Endodermal cell (in vitro differentiated cells): ENCODE results near the gene TMEM61. TPM values are rescaled to one million over a fixed set of nuclear protein-coding genes. Genes with fewer than 3 reads are reported as not detected.

Source experiments
- DNase-seq: peaks from one replicate; pipeline ENCODE4 v3.0.0-alpha.2; 2017
- H3K27ac ChIP-seq: 2 replicates; pipeline ENCODE4 v1.5.1; 2013; ENCODE audit warnings: mild to moderate bottlenecking, low read depth, low read length, moderate library complexity
- H3K27me3 ChIP-seq: 2 replicates; pipeline ENCODE4 v1.6.1; 2013; ENCODE audit warnings: mild to moderate bottlenecking, low read length, moderate library complexity; ENCODE audit not compliant: insufficient read depth, control insufficient read depth, poor library complexity, severe bottlenecking
- H3K36me3 ChIP-seq: 2 replicates; pipeline ENCODE4 v1.7.0; 2013; ENCODE audit warnings: mild to moderate bottlenecking, low read length, moderate library complexity; ENCODE audit not compliant: control insufficient read depth, insufficient read depth
- H3K4me1 ChIP-seq: one replicate; pipeline ENCODE4 v1.7.0; 2013; ENCODE audit warnings: low read length; ENCODE audit not compliant: control insufficient read depth, insufficient read depth
- H3K4me3 ChIP-seq: 2 replicates; pipeline ENCODE4 v1.5.1; 2013; ENCODE audit warnings: mild to moderate bottlenecking, low read length, moderate library complexity
- H3K9ac ChIP-seq: 2 replicates; pipeline ENCODE4 v1.6.1; 2013; ENCODE audit warnings: mild to moderate bottlenecking, low read length, moderate library complexity; ENCODE audit not compliant: poor library complexity, severe bottlenecking; ENCODE audit errors: extremely low read depth
- H3K9me3 ChIP-seq: 2 replicates; pipeline ENCODE4 v1.6.1; 2013; ENCODE audit warnings: mild to moderate bottlenecking, low read length, moderate library complexity; ENCODE audit not compliant: control insufficient read depth
- H3K27ac Mint-ChIP-seq: 2 replicates; pipeline ENCODE4 v1.8.0; 2020; ENCODE audit warnings: mixed read lengths
- H3K27me3 Mint-ChIP-seq: 2 replicates; pipeline ENCODE4 v1.8.0; 2021; ENCODE audit warnings: mild to moderate bottlenecking, mixed read lengths; ENCODE audit not compliant: insufficient read depth
- H3K36me3 Mint-ChIP-seq: 2 replicates; pipeline ENCODE4 v1.8.0; 2020; ENCODE audit warnings: low read depth, mixed read lengths
- H3K4me1 Mint-ChIP-seq: 2 replicates; pipeline ENCODE4 v1.8.0; 2020; ENCODE audit warnings: mixed read lengths
- H3K4me3 Mint-ChIP-seq: 2 replicates; pipeline ENCODE4 v1.8.0; 2020; ENCODE audit warnings: mild to moderate bottlenecking, moderate library complexity, mixed read lengths
- H3K9me3 Mint-ChIP-seq: 2 replicates; pipeline ENCODE4 v1.8.0; 2020; ENCODE audit warnings: mild to moderate bottlenecking, mixed read lengths
- CTCF ChIP-seq: fragments of 200-600 bp; sonication (generic); conservative IDR thresholded peaks from 2 replicates; pipeline ENCODE4 v1.5.0; 2021; ENCODE audit warnings: antibody characterized with exemption, mild to moderate bottlenecking
- WGBS, 2 experiments: methylation state at CpG; one replicate each; pipeline versions ENCODE4 v1.1.5 to v1.1.7; 2013; ENCODE audit warnings: missing lambda C conversion rate in 2 of 2, mixed read lengths in 1 of 2; ENCODE audit not compliant: insufficient coverage in 1 of 2, insufficient read length in 1 of 2; 5-methylcytosine and 5-hydroxymethylcytosine counted together
- total RNA-seq, 2 donors: library from RNA; stranded (reverse); fragmentation: NEBNext Ultra II Directional in 1 of 2; extraction: Animal tissue kit (Norgen Biotek cat#: 25700) in 1 of 2; gene quantifications; 2 replicates in 1 of 2; 3 replicates in 1 of 2; pipeline ENCODE4 v1.2.1, GENCODE V29; 2021

Gene TMEM61
- total RNA-seq, 2 donors from 2014 or later, result not detected

GRCh38 chr1:54955359-54955758 lies 25.1 kb upstream of the TMEM61 start:
- Histone ChIP-seq H3K27me3 (no peaks in the 10 kb centered on the region), H3K36me3 (no peaks in the 10 kb centered on the region), H3K9me3 (peaks cover 38% of the 10 kb centered on the region), H3K4me1 (no peaks in the 10 kb centered on the region), H3K4me3 (no peak overlapping the region), H3K9ac (no peak overlapping the region), H3K27ac (no peak overlapping the region)
- TF ChIP-seq CTCF, result no peak
- Mint-ChIP-seq H3K4me3 (no peak overlapping the region), H3K27ac (no peak overlapping the region), H3K36me3 (peaks cover 2% of the 10 kb centered on the region), H3K9me3 (peaks cover 45% of the 10 kb centered on the region), H3K27me3 (peaks cover 6% of the 10 kb centered on the region), H3K4me1 (peaks cover 8% of the 10 kb centered on the region)
- 90% methylated on average over 1 of the region's 1 CpG for WGBS, 2 experiments
- no peak for DNase-seq

GRCh38 chr1:54956726-54957125 lies 23.7 kb upstream of the TMEM61 start:
- DNase-seq, result no peak
- Histone ChIP-seq H3K36me3 (no peaks in the 10 kb centered on the region), H3K27me3 (no peaks in the 10 kb centered on the region), H3K27ac (no peak overlapping the region), H3K4me1 (no peaks in the 10 kb centered on the region), H3K4me3 (no peak overlapping the region), H3K9ac (no peak overlapping the region), H3K9me3 (peaks cover 41% of the 10 kb centered on the region)
- Mint-ChIP-seq H3K27me3 (peaks cover 6% of the 10 kb centered on the region), H3K36me3 (peaks cover 2% of the 10 kb centered on the region), H3K4me3 (no peak overlapping the region), H3K27ac (no peak overlapping the region), H3K4me1 (no peaks in the 10 kb centered on the region), H3K9me3 (peaks cover 48% of the 10 kb centered on the region)
- 96 to 100% methylated on average over 3 to 4 of the region's 4 CpGs for WGBS, 2 experiments
- TF ChIP-seq CTCF, result no peak

GRCh38 chr1:54959241-54959640 lies 21.2 kb upstream of the TMEM61 start:
- Mint-ChIP-seq H3K27me3 (peaks cover 2% of the 10 kb centered on the region), H3K36me3 (peaks cover 1% of the 10 kb centered on the region), H3K9me3 (peaks cover 45% of the 10 kb centered on the region)

More at GRCh38 chr1:54959241-54959640, 21.2 kb upstream of the TMEM61 start:
- Histone ChIP-seq H3K27ac (no peak overlapping the region), H3K9ac (no peak overlapping the region), H3K27me3 (no peaks in the 10 kb centered on the region), H3K4me1 (no peaks in the 10 kb centered on the region), H3K9me3 (peaks cover 41% of the 10 kb centered on the region), H3K4me3 (no peak overlapping the region), H3K36me3 (no peaks in the 10 kb centered on the region)
- DNase-seq, result no peak
- Mint-ChIP-seq H3K4me3 (no peak overlapping the region), H3K27ac (no peak overlapping the region), H3K4me1 (peaks cover 9% of the 10 kb centered on the region)
- WGBS, 2 experiments, result 92 to 100% methylated on average over 1 to 3 of the region's 3 CpGs
- no peak for TF ChIP-seq CTCF
